ENCODE data around the gene SETBP1.

Gene SETBP1

GRCh38 chr18:44679056-44679913 is 1.4 kb upstream of the SETBP1 start:
- peak; percentile 62 for DNase-seq (ENCODE audit: low spot score)

- no peak for DNase-seq (ENCODE audit: low spot score)
These were observed 795 bp upstream of the SETBP1 start for GRCh38 chr18:44679914-44680272.

- no peak for DNase-seq (ENCODE audit: low spot score)
These were observed 635 bp downstream of the SETBP1 start for GRCh38 chr18:44681076-44681970.

- DNase-seq (ENCODE audit: low spot score) = no peak
These were observed 1.6 kb downstream of the SETBP1 start for GRCh38 chr18:44682201-44682870.

- no peak for DNase-seq (ENCODE audit: low spot score)
These were observed 2.2 kb downstream of the SETBP1 start for GRCh38 chr18:44682871-44683221.

- no peak for DNase-seq (ENCODE audit: low spot score)
These were observed 2.9 kb downstream of the SETBP1 start for GRCh38 chr18:44683556-44683955.

GRCh38 chr18:44685296-44685695 is 4.6 kb downstream of the SETBP1 start:
- no peak for DNase-seq (ENCODE audit: low spot score)

- no peak for DNase-seq (ENCODE audit: low spot score)
These were observed 5.5 kb downstream of the SETBP1 start for GRCh38 chr18:44686156-44686555.

GRCh38 chr18:44687421-44687820 is 6.7 kb downstream of the SETBP1 start:
- DNase-seq (ENCODE audit: low spot score) = no peak

GRCh38 chr18:44689736-44690135 is 9.0 kb downstream of the SETBP1 start:
- DNase-seq (ENCODE audit: low spot score) = no peak

- no peak for DNase-seq (ENCODE audit: low spot score)
These were observed 10.6 kb downstream of the SETBP1 start for GRCh38 chr18:44691148-44691925.

- DNase-seq (ENCODE audit: low spot score) = no peak
These were observed 12.5 kb downstream of the SETBP1 start for GRCh38 chr18:44693030-44693784.

GRCh38 chr18:44695503-44695902 is 14.8 kb downstream of the SETBP1 start:
- no peak for DNase-seq (ENCODE audit: low spot score)

- no peak for DNase-seq (ENCODE audit: low spot score)
These were observed 16.2 kb downstream of the SETBP1 start for GRCh38 chr18:44696892-44697291.

GRCh38 chr18:44697315-44697714 is 16.6 kb downstream of the SETBP1 start:
- no peak for DNase-seq (ENCODE audit: low spot score)

- DNase-seq (ENCODE audit: low spot score) = no peak
These were observed 17.8 kb downstream of the SETBP1 start for GRCh38 chr18:44698518-44698917.

GRCh38 chr18:44699572-44700261 is 19.0 kb downstream of the SETBP1 start:
- DNase-seq (ENCODE audit: low spot score) = no peak

GRCh38 chr18:44700652-44701051 is 20.0 kb downstream of the SETBP1 start:
- no peak for DNase-seq (ENCODE audit: low spot score)

- DNase-seq (ENCODE audit: low spot score) = no peak
These were observed 20.5 kb downstream of the SETBP1 start for GRCh38 chr18:44701227-44701626.

- DNase-seq (ENCODE audit: low spot score) = no peak
These were observed 21.9 kb downstream of the SETBP1 start for GRCh38 chr18:44702594-44702993.

Data from CD4-positive, alpha-beta T cell treated with Interleukin-6 at 100 ng/mL for 8 hours (primary cell).